ENCODE results near the gene MRC1.
A peak's percentile ranks its signal among the peaks of the same experiment; 100 is the strongest.

The MRC1 gene
- total RNA-seq, result 156 to 5,180 (median 2,171) reads per million in 18 experiments

DNA sequence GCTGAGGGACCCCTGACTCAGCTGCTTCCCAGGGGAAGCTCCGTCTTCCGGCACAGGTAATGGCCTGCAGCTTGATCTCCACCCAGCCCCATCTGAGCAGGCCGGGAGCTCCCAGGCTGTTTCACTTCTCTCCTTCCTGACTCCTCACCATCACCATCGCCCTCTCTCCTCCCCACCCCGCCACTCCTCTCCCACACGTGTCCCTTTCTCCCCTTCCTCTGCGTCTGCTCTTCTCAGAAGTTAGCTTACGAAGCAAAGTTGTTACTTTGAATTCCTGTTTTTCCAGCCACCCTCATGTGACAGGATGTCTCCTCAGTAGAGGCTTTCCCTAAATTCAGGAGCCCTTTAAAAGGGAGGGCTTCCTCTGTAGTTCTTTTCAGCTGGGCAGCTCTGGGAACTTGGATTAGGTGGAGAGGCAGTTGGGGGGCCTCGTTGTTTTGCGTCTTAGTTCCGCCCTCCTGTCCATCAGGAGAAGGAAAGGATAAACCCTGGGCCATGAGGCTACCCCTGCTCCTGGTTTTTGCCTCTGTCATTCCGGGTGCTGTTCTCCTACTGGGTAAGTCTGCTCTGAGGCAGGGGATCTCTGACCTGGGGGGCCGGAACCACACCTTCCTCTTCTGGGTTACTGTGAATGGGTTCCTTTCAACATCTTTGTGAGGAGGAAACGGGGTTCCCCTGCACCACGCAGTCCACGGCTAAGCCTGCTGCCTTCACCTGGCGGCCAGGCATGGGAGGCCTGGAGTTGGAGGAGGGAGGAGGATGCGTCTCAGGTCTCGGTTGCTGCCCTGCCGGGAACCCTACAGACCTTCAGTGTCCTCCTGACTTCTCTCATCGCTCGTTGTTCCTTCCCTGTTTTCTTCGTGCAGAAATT, at the start of gene MRC1:
TSS of gene MRC1 (plus strand) at position 378 of the 871 bp plus-strand sequence. CDS start at position 496, 118 bp downstream.
- DNase-seq, result peak; percentile 75 to 86

DNA sequence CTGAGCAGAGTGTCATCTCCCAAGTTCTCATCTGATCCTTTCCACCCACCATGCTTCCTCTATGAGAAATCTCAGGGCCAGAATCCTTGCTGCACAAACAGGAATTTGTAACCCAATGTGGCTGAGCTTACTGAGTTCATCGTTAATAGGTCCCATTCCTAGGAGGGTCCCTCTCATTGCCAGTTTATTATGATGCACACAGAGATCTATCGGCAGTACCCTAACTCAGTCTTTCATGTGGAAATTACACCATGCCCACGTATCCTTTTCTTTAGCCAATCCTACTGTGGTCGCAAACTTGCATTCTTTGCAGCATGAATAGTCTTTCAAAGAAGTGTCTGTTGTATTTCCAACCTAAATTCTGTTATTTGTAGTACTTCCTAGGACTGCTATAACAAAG, 45.0 kb upstream of the MRC1 start:
- DNase-seq, result peak; percentile 47 to 64

DNA sequence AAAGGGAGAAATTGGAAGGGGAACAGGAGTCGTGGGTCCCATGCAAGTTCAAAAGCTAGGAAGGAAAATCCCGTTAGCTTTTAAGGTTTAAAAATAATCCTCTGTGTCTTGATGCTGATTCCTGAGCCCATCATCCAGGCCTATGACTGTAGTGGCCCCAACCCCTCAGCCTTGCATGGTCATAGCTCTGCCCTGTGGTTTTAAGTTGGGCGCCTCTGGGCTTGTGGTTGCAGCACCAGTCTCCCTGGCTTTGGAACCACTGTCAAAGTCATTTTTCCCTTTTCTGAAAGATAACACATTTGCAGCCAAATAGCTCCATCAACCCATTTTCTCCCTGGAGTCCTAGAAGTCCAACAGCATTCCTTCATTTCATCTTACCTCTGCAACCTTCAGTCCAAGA, 43.5 kb upstream of the MRC1 start:
- DNase-seq, result no peak

DNA sequence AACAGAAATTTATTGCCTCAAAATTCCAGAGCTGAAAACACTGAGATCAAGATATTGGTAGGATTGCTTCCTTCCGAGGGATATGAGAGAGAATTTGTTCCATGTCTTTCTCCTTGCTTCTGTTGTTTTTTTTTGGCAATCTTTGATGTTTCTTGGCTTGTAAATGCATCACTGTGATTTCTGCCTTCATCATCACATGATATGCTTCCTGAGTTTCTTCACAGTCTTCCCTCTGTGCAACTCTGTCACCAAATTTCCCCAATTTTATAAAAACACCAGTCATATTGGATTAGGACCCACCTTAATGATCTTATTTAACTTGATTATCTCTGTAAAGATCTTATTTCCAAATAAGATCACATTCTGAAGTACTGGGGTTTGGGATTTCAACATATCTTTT, 42.4 kb upstream of the MRC1 start:
- peak; percentile 48 to 58 for DNase-seq

DNA sequence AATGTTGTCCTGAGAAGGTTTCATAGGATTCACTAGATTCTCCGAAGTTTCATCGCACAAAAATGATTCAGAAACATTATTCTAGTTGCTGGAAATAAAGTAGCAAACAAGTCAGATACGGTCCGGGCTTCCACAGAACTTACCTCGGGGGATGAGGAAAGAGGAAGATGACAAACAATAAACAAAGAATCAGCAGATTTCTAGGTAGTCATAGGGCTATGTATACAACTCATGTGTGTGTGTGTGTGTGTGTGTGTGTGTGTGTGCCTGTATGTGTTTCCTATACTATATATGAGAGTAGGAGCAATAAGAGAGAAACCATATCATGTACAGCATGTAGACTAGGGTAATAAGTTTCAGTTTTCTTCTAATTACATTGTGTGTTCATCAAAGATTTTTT, 40.7 kb upstream of the MRC1 start:
- DNase-seq, result peak; percentile 85 to 87

DNA sequence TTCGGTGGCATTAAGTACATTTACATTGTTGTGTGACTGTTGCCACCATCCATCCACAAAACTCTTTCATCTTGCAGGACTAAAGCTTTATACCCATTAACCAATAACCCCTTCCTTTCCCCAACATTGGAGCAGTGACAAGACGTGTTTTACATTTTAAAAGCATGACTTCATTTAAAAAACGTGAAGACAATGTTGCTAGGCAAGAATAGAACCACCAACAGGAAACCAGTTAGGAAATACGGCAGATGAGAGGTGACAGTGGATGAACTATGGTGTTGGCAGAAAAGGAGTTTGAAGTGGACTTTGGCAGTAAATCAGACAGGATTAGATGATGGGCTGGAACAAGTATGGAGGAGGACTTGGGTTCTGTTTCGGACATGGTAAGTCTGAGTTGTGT, 40.2 kb upstream of the MRC1 start:
- DNase-seq, result peak in 1 of 2 donors; percentile 57

DNA sequence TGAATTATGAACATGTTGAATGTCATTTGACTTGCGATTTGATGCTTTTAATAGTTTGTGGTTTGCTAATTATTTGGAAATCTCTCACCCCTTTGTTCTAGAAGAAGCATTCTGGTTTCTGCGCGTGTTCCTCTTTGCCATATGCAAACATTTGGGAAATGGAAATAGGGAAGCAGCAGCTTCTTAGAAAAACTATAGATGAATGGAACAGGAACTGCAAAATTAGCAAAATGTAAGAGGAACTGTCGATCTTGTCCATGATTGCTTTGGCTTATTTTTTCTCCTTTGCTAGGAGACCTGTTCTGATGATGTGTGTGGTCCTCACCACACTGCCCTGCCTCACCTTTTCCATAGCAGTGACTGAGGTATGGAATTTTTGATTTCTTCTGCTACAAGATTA, 38.1 kb upstream of the MRC1 start:
- peak; percentile 87 to 96 for DNase-seq

DNA sequence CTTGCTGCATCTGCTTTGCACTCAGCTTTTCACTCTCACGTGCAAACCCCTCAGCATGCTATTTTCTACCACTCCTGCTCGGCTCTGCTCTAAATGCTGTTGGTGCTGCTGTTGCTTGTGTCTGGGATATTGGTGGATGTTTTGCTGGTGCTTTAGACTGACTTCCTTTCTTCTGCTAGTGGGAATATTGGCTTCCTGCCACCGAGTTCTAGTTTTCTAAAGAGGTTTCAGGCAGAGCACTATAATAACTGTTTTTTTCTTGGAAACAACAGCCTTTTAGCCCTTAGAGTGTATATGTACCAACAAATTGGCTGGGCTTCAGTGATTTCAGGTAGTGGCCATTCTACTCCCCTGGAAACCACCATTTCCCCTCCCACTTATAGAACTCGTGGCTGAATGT, 29.4 kb upstream of the MRC1 start:
- no peak for DNase-seq

DNA sequence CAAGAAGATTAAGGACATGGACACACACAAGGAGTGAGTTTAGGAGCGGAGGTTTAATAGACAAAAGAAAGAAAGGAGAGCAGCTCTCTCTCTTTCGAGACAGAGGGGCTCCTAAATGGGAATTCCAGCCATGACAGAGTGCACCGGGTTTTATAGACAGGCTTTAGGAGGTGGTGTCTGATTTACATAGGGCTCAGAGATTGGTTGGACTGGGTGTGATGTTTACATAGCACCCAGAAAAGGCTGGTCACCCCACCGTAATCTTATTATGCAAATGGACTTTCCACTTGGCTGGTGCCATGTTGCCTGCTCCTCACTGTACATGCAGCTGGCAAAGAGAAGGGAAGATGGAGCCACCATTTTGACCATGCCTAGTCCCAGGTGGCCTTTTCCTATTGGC, 28.4 kb upstream of the MRC1 start:
- no peak for DNase-seq

DNA sequence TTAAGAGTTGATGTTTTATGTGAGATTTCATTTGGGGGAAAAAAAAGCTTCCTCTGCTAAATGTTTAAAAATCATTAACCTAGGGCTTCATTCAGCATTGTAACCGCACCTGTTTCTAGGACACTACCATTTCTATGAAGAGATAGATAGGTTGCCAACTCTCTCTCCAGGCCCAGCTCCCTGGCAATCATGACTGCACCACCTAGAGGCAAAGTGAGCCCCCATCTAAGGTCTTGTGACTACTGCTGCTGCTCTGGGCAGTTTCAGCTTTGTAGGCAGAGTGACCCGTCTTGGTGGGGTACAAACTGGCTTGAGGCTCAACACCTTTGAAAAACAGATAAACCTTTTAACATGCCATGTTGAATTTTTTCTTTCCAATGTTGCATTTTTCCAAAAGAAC, 27.3 kb upstream of the MRC1 start:
- no peak for DNase-seq

DNA sequence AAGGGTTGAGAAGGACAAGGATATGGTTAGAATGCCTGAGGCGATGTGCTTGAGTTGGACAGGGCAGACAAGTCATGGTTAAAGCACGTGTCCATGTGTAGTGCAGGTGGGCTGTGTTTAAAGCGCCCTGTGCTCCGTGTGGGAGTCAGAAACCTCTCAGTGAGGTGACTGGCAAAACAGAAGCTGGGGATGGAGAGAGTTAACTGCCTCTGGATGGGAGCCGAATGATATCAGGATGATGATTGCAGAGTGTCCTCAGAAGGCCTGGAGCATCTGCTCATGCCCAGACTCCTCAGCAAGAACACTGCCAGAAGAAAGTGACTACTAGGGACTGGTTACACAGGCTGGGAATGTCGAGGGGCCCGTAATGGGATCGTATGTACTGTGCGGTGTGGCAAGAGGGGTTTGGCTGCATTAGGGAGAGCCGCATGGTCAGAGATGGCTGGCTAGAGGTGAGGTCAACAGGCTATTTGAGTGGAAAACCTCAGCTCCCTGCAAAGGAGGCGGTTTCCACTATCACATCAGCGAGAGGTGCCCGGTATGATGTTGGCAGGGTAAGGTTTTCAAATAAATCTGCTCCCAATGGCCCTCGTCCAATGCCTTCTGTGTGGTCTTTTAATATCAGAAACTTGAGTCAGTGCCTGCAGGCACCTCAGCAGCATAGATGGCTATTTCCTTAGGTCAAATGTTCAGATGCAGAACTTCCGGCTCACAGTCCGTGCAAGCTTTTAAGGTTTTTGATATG, 26.1 kb upstream of the MRC1 start:
- no peak for DNase-seq

DNA sequence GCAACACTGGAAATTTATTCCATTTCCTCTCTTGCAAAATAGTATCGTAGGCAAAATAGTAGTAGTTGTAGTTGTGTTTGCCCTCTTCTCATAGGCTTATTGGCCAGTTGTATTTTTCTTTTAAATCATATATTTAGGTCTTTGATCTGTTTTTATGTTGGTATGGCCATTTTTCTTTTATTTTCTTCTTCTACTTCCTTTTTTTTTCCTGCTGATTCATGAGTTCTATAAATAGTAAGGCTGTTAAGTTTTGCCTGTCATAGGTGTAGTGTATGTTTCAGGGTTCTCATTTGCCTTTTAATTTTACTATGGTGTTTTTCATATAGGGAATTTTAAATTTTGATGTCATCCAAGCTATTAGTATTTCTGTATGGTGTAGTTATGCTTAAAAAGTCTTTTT, 25.4 kb upstream of the MRC1 start:
- peak in 1 of 2 donors; percentile 49 for DNase-seq

DNA sequence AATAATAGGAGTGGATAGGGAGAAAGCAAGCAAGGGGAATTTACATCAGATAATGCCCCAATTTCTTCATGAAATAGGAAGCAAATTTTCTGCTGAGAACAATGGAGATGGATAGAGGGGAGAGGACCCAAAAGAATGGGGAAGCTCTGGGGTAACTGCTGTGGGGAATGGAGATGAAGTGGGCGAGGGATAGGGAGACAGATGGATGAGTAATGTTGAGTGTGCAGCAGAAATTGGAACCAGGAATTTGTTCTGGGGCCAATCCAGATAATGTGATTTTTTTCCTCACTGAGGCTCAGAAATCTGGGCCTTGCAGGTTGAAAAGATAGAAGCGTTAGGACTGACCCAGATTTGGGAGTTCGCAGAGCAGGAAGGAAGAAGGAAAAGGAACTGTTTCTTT, 24.5 kb upstream of the MRC1 start:
- peak; percentile 74 to 75 for DNase-seq

DNA sequence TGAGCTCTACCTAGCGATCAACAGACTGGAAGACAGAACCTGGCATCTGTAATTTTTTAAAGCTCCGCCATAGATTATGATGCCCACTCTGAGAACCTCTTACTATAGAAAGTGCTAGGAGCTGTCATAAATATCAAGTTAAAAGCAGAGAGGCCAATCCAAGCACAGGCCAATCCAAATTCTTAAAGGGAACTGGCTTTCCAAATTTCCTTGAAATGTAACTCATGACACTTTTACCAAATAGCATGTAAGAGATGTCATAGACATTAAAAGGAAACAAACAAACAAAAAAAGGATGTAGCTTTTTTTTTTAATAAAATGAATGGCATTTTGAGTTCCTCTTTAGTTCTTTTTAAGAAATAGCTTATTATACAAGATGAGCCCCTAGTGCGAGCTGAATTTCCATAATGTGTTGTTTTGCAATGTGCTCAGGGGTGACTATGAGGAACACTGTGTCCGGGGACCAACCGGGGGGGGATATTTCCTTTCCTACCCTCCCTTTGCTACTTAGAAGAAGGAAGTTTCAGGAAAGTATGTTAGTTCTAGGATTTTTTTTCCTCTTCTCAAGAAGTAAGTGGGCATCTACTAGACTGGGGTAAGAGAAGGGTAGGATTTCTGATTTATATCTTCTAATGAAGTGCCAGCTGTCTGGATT, 23.7 kb upstream of the MRC1 start:
- DNase-seq, result peak; percentile 90 to 99

DNA sequence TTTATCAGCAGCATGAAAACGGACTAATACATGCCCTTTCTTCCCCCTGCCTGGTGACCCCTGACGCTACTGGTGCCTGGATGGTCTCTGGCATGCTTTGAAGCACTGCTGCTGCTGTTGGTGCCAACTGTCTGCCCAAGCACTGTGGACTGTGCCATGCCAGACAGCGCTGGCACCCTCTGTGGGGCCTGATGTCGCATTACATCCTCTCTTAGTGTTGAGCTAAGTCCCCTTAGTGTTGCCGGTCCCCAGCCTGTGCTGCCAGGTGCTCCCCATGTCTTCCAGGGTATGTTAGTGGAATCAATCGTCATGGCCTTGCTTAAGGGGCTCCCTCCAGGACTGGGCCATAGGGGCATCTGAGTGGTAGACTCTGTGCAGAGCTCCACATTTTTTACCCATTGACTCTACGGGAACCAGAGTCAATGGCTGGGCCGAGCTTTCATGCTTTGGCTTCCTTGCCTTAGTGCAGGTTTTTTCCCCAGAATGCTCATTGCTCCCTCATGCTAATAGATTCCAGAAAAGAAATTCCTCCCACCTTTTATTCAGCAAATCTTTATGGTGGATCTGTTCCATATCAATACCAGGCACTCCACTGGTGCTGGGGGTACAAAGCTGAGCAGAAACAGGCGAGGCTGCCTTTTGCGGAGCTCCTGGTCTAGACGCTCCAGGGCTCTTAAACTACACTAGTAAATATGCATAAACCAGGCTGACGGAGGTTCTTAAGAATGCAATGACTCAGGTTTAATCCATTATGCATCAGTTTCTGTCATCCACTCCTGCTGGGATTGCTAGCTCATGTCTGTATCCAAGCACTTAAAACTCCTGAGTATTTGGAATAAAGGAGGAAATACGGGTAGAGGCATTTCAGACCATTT, 21.8 kb upstream of the MRC1 start:
- no peak for DNase-seq

DNA sequence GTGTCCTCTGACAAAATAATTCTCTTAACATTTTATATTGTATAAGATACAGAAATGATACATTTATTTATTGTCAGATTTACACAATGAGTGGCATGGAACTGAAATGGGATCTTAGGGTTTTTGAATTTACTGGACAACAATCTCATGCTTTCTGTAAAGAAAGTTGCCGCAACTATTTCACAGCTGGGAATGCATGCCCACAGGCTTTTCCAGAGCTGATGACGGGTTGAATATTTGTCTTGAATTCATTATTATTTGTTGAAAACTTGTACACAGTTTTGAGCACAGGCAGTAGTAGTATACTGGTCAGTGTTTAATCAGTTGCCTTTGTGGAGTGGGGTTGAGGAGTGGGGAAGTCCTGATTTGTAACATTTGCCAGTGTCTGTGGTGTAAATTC, 20.5 kb upstream of the MRC1 start:
- no peak for DNase-seq

DNA sequence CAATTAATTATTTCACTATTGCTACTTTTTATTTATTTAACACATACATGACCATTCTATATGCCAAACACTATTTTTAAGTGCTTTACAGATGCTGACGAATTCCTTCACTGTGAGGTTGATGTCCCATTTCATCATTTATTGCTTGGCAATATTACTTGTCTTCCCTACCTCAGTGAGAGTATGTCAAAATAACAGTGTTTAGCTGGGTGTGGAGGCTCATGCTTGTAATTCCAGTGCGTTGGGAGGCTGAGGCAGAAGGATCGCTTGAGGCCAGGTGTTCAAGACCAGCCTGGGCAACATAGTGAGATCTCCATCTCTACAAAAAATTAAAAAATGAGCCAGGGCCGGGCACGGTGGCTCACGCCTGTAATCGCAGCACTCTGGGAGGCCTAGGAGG, 19.8 kb upstream of the MRC1 start:
- no peak for DNase-seq

DNA sequence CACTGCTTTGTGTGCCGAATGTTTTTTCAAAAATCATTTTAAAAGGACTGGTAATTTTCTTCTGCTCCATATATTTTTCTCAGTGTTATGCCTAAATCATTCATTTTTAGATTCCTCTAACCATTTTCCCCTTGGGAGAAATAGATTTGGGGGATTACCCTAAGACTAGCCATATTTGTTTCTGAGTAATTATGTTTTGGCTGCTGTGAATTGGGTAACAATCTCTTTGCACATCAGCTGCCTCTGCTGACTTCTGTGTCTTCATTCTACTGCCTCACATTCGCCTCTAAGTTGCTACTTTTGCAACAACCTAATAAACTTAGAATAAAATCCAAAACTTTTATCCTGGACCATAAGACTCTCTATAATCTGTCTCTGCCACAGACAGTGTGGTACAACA, 18.5 kb upstream of the MRC1 start:
- DNase-seq, result peak; percentile 74 to 81

DNA sequence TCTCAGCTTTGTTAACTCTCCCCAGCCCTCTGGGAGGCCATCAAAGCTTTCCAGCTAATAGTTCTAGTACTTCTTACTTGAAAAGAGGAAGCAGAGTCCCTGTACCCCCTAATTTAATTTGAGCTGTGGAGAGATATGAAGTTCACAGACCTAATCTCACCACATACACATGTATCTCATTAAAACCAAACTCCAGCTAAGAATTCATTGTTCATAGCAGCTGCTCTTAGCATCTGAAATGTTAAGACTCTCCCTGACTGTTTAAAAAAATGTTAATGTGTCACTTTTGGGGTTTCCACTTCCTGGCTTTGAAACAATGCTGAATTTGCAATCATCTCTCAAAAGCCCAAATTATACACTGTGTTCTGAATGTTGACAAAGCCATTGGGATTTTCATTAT, 16.2 kb upstream of the MRC1 start:
- no peak for DNase-seq

DNA sequence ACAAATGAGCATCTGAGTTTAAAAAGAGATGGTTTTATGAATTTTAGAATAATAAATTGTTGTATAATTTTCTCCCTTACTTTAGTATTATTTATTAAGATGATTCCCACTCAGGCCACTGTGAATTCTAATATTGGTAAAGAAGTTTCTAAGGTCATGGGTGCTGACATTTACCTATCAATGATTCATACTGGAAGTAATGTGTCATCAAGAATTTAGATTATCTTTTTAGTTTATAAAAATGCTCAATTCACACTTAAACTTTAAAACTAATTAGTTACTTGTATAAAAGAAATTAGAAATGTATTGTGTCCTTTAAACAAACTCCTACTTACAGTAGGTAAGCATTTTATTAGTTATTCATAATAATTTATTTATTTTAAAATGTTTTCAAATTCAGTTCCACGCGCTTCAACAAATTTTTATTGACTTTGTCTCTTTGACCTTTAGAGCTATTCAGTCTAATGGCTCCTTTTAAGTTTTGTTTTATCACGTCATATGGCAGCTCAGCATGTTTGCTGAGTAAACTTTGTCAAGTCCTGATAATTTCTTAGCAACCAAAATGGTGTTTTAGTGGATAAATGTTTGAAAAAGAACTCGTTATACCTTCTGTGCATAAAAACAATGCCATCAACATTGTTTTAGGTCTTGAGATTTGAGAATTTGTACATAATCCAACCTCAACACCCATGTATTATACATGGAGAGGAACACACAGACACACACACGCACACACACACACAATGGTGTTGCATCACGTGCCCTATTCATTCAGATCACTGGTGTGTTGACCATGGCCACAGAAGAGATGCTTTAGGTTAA, 15.1 kb upstream of the MRC1 start:
- DNase-seq, result no peak

DNA sequence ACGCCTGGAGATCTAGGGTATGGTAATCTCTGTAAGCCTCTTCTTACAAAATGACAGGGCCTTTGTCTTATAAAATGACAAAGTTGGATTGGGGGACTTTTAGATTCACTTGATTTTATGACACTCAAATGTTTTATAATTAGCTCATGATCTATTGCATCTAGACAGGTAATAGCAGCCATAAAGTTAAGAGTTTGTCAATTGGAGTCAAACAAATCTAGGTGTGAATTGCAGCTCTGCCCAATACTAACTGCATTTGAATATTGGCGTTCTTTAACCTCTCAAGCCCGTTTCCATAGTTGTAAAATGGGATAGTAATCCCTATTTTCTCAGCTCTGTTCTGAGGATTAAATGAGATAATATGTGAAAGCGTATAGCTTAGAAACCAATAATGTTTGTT, 14.1 kb upstream of the MRC1 start:
- DNase-seq, result no peak
